ENCODE data around the gene GPX7.

The GPX7 gene

GRCh38 chr1:52579415-52579814 is 22.8 kb upstream of the GPX7 start (continued):
- TF ChIP-seq ZNF621 (tag by site-specific recombination; IDR thresholded peaks at IDR 0.05) (no peak), PRDM6 (tag by site-specific recombination; IDR thresholded peaks at IDR 0.05) (no peak), ZNF473 (tag by site-specific recombination; IDR thresholded peaks at IDR 0.05) (no peak), ZNF449 (tag by site-specific recombination; IDR thresholded peaks at IDR 0.05) (no peak), ZNF670 (tag by site-specific recombination; IDR thresholded peaks at IDR 0.05; ENCODE audit: low read depth) (no peak), GLI2 (tag by site-specific recombination; IDR thresholded peaks at IDR 0.05; ENCODE audit: borderline replicate concordance, low read depth) (no peak), ELK4 (IDR thresholded peaks at IDR 0.05; ENCODE audit: borderline replicate concordance, low read depth, low read length) (no peak), ZNF239 (tag by site-specific recombination; IDR thresholded peaks at IDR 0.05) (no peak), ZNF23 (tag by site-specific recombination; IDR thresholded peaks at IDR 0.05; ENCODE audit: borderline replicate concordance) (no peak), ZXDB (tag by site-specific recombination; IDR thresholded peaks at IDR 0.05) (no peak), ZNF398 (tag by site-specific recombination; IDR thresholded peaks at IDR 0.05) (no peak), ZNF221 (tag by site-specific recombination; IDR thresholded peaks at IDR 0.05; ENCODE audit: borderline replicate concordance) (no peak), ZNF571 (tag by site-specific recombination; IDR thresholded peaks at IDR 0.05) (no peak), ZNF114 (tag by site-specific recombination; IDR thresholded peaks at IDR 0.05) (no peak)

- TF ChIP-seq ZNF398 (tag by site-specific recombination; IDR thresholded peaks at IDR 0.05) (no peak), ZNF704 (tag by site-specific recombination; IDR thresholded peaks at IDR 0.05) (no peak), ZFP3 (tag by site-specific recombination; IDR thresholded peaks at IDR 0.05; ENCODE audit: low read depth) (no peak), ZNF473 (tag by site-specific recombination; IDR thresholded peaks at IDR 0.05) (no peak), SALL2 (tag by site-specific recombination; IDR thresholded peaks at IDR 0.05; ENCODE audit: borderline replicate concordance) (no peak), ZNF670 (tag by site-specific recombination; IDR thresholded peaks at IDR 0.05; ENCODE audit: low read depth) (no peak), ZBTB20 (tag by site-specific recombination; IDR thresholded peaks at IDR 0.05) (no peak), HOXD13 (CRISPR knock-in tag; IDR thresholded peaks at IDR 0.05; ENCODE audit: borderline replicate concordance) (no peak)
- ChIA-PET POLR2A (interaction anchor here (0.7 kb wide), 1 partner anchor 25 kb away, joined by 3 read pairs; no protein-coding TSS in a partner anchor), CTCF (no interaction called here)
- H3K27ac ChIP-seq (ENCODE audit: extremely low read depth, low read depth, low read length) = no peak overlapping the region
- no peaks in the 10 kb centered on the region for H3K9me3 ChIP-seq (ENCODE audit: control insufficient read depth, insufficient read depth, low read depth, low read length)
- no peaks in the 10 kb centered on the region for H3K4me1 ChIP-seq (ENCODE audit: control insufficient read depth, insufficient read depth, low read length)
- no peaks in the 10 kb centered on the region for H3K36me3 ChIP-seq (ENCODE audit: control insufficient read depth in 2 of 2, insufficient read depth in 1 of 2, low read length in 2 of 2)
- no peak overlapping the region for H3K4me3 ChIP-seq (ENCODE audit: low read depth, low read length)
Observed at GRCh38 chr1:52580283-52580682, 21.9 kb upstream of the GPX7 start.

All from HEK293 (cell line).